Hippocampal formation (tissue), 2 donors: ENCODE measurements around the gene MAP7D1.
A peak's percentile ranks its signal among the peaks of the same experiment; 100 is the strongest.

Experiments used
- DNase-seq, 2 donors: peaks; one replicate each; lab custom pipeline; 2025; lab: John Stamatoyannopoulos, UW

The MAP7D1 gene

GRCh38 chr1:36126797-36127500 is 29.0 kb upstream of the MAP7D1 start:
- no peak for DNase-seq

GRCh38 chr1:36128126-36128904 is 27.6 kb upstream of the MAP7D1 start:
- DNase-seq = no peak

- no peak for DNase-seq
These were observed 27.1 kb upstream of the MAP7D1 start for GRCh38 chr1:36128905-36129206.

GRCh38 chr1:36132029-36132428 is 23.9 kb upstream of the MAP7D1 start:
- DNase-seq = no peak

GRCh38 chr1:36133484-36133883 is 22.5 kb upstream of the MAP7D1 start:
- DNase-seq = no peak

- DNase-seq = no peak
These were observed 21.9 kb upstream of the MAP7D1 start for GRCh38 chr1:36134031-36134430.

GRCh38 chr1:36134505-36135329 is 21.2 kb upstream of the MAP7D1 start:
- DNase-seq = peak in 1 of 2 donors; percentile 41

- no peak for DNase-seq
These were observed 20.7 kb upstream of the MAP7D1 start for GRCh38 chr1:36135330-36135667.

GRCh38 chr1:36135796-36136195 is 20.2 kb upstream of the MAP7D1 start:
- DNase-seq = no peak

GRCh38 chr1:36136535-36136934 is 19.4 kb upstream of the MAP7D1 start:
- DNase-seq = peak in 1 of 2 donors; percentile 19

GRCh38 chr1:36137226-36137625 is 18.7 kb upstream of the MAP7D1 start:
- DNase-seq = no peak

GRCh38 chr1:36137776-36138175 is 18.2 kb upstream of the MAP7D1 start:
- no peak for DNase-seq

- DNase-seq = no peak
These were observed 16.4 kb upstream of the MAP7D1 start for GRCh38 chr1:36139521-36139920.

- DNase-seq = no peak
These were observed 13.8 kb upstream of the MAP7D1 start for GRCh38 chr1:36142121-36142520.

- no peak for DNase-seq
These were observed 12.5 kb upstream of the MAP7D1 start for GRCh38 chr1:36143424-36143823.

- no peak for DNase-seq
These were observed 11.5 kb upstream of the MAP7D1 start for GRCh38 chr1:36144413-36144812.

GRCh38 chr1:36148821-36149236 is 7.1 kb upstream of the MAP7D1 start:
- DNase-seq = no peak

- peak; percentile 100 for DNase-seq
These were observed 6.6 kb upstream of the MAP7D1 start, which contains the start of gene TRAPPC3 for GRCh38 chr1:36149237-36149972. TSS of gene TRAPPC3 (minus strand) at chr1:36149486. CDS start at chr1:36149378, 108 bp downstream.

- DNase-seq = no peak
These were observed 6.0 kb upstream of the MAP7D1 start for GRCh38 chr1:36149973-36150295.

GRCh38 chr1:36150296-36151133 is 5.4 kb upstream of the MAP7D1 start:
- peak; percentile 70 to 75 for DNase-seq

- DNase-seq = no peak
These were observed 4.7 kb upstream of the MAP7D1 start for GRCh38 chr1:36151134-36151844.
